Measurements from ENCODE around the gene DYNC1LI2.

The DYNC1LI2 gene

DNA sequence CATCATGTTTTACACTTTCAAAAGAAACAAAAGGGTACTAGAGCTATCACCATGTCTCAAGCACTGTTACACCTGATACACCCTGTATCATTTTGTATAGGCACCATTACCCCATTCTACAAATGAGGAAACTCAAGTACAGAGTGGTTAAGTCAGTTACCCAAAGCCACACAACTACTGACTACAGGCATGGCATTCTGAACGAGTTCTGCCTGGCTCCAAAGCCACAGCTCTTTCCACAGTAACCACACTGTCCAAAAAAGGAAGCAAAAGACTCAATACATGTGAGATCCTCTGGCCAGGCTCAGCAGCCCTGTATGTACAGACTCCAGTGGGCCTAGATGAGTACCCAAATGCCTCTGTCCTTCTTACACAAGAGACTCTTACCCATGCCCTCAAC, 4.7 kb downstream of the DYNC1LI2 start:
- POLR2A ChIA-PET: interaction anchor here (0.6 kb wide), 1 partner anchor 20 kb away, joined by 3 read pairs; no protein-coding TSS in a partner anchor
- peaks cover 58 to 84% of the 10 kb centered on the region in 2 experiments for H3K36me3 ChIP-seq (ENCODE audit: control insufficient read depth in 2 of 2, insufficient read depth in 1 of 2, low read length in 2 of 2)
- no peaks in the 10 kb centered on the region for H3K9me3 ChIP-seq (ENCODE audit: control insufficient read depth, insufficient read depth, low read depth, low read length)
- no peak overlapping the region for H3K4me3 ChIP-seq (ENCODE audit: low read depth, low read length)
- CTCF ChIA-PET: interaction anchor here (0.7 kb wide), 1 partner anchor 17 kb away, joined by 6 read pairs; no protein-coding TSS in a partner anchor
- peaks cover 13% of the 10 kb centered on the region for H3K4me1 ChIP-seq (ENCODE audit: control insufficient read depth, insufficient read depth, low read length)
- no peak for TF ChIP-seq ZBTB48 (tag by site-specific recombination; IDR thresholded peaks at IDR 0.05)
- no peak for TF ChIP-seq ZNF596 (tag by site-specific recombination; IDR thresholded peaks at IDR 0.05)
- no peak for TF ChIP-seq ZNF768 (tag by site-specific recombination; IDR thresholded peaks at IDR 0.05)
- TF ChIP-seq ZNF221 (tag by site-specific recombination; IDR thresholded peaks at IDR 0.05; ENCODE audit: borderline replicate concordance): no peak
- TF ChIP-seq ZNF624 (tag by site-specific recombination; IDR thresholded peaks at IDR 0.05): no peak
- no peak for TF ChIP-seq ZNF521 (tag by site-specific recombination; IDR thresholded peaks at IDR 0.05)
- no peak for TF ChIP-seq ZNF132 (tag by site-specific recombination; IDR thresholded peaks at IDR 0.05; ENCODE audit: borderline replicate concordance)
- no peak for TF ChIP-seq ZNF600 (tag by site-specific recombination; IDR thresholded peaks at IDR 0.05)
- TF ChIP-seq, protein P1, sequence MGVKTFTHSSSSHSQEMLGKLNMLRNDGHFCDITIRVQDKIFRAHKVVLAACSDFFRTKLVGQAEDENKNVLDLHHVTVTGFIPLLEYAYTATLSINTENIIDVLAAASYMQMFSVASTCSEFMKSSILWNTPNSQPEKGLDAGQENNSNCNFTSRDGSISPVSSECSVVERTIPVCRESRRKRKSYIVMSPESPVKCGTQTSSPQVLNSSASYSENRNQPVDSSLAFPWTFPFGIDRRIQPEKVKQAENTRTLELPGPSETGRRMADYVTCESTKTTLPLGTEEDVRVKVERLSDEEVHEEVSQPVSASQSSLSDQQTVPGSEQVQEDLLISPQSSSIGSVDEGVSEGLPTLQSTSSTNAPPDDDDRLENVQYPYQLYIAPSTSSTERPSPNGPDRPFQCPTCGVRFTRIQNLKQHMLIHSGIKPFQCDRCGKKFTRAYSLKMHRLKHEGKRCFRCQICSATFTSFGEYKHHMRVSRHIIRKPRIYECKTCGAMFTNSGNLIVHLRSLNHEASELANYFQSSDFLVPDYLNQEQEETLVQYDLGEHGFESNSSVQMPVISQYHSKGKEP (tag by site-specific recombination; IDR thresholded peaks at IDR 0.05): no peak
- TF ChIP-seq ZNF623 (tag by site-specific recombination; IDR thresholded peaks at IDR 0.05): no peak
- TF ChIP-seq ZNF394 (tag by site-specific recombination; IDR thresholded peaks at IDR 0.05; ENCODE audit: borderline replicate concordance): no peak
- TF ChIP-seq ZBTB20 (tag by site-specific recombination; IDR thresholded peaks at IDR 0.05): no peak
- no peak for TF ChIP-seq ZNF23 (tag by site-specific recombination; IDR thresholded peaks at IDR 0.05; ENCODE audit: borderline replicate concordance)
- TF ChIP-seq WT1 (tag by site-specific recombination; IDR thresholded peaks at IDR 0.05): no peak
- TF ChIP-seq ZNF223 (tag by site-specific recombination; IDR thresholded peaks at IDR 0.05): no peak
- TF ChIP-seq ZNF488 (tag by site-specific recombination; IDR thresholded peaks at IDR 0.05): no peak
- no peak overlapping the region for H3K27ac ChIP-seq (ENCODE audit: extremely low read depth, low read depth, low read length)

- no peaks in the 10 kb centered on the region for H3K9me3 ChIP-seq (ENCODE audit: control insufficient read depth, insufficient read depth, low read depth, low read length)
- no peak overlapping the region for H3K27ac ChIP-seq (ENCODE audit: extremely low read depth, low read depth, low read length)
- POLR2A ChIA-PET: no interaction called here
- peaks cover 19% of the 10 kb centered on the region for H3K4me1 ChIP-seq (ENCODE audit: control insufficient read depth, insufficient read depth, low read length)
- peaks cover 58 to 89% of the 10 kb centered on the region in 2 experiments for H3K36me3 ChIP-seq (ENCODE audit: control insufficient read depth in 2 of 2, insufficient read depth in 1 of 2, low read length in 2 of 2)
- CTCF ChIA-PET: interaction anchor here (0.7 kb wide), 1 partner anchor 18 kb away, joined by 6 read pairs; no protein-coding TSS in a partner anchor
- no peak overlapping the region for H3K4me3 ChIP-seq (ENCODE audit: low read depth, low read length)
- TF ChIP-seq ZNF37A (tag by site-specific recombination; IDR thresholded peaks at IDR 0.05): no peak
- no peak for TF ChIP-seq ZNF169 (tag by site-specific recombination; IDR thresholded peaks at IDR 0.05)
- TF ChIP-seq, protein P2, sequence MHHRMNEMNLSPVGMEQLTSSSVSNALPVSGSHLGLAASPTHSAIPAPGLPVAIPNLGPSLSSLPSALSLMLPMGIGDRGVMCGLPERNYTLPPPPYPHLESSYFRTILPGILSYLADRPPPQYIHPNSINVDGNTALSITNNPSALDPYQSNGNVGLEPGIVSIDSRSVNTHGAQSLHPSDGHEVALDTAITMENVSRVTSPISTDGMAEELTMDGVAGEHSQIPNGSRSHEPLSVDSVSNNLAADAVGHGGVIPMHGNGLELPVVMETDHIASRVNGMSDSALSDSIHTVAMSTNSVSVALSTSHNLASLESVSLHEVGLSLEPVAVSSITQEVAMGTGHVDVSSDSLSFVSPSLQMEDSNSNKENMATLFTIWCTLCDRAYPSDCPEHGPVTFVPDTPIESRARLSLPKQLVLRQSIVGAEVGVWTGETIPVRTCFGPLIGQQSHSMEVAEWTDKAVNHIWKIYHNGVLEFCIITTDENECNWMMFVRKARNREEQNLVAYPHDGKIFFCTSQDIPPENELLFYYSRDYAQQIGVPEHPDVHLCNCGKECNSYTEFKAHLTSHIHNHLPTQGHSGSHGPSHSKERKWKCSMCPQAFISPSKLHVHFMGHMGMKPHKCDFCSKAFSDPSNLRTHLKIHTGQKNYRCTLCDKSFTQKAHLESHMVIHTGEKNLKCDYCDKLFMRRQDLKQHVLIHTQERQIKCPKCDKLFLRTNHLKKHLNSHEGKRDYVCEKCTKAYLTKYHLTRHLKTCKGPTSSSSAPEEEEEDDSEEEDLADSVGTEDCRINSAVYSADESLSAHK (tag by site-specific recombination; IDR thresholded peaks at IDR 0.05): no peak
- TF ChIP-seq ZNF350 (tag by site-specific recombination; IDR thresholded peaks at IDR 0.05): no peak
- TF ChIP-seq, protein P3, sequence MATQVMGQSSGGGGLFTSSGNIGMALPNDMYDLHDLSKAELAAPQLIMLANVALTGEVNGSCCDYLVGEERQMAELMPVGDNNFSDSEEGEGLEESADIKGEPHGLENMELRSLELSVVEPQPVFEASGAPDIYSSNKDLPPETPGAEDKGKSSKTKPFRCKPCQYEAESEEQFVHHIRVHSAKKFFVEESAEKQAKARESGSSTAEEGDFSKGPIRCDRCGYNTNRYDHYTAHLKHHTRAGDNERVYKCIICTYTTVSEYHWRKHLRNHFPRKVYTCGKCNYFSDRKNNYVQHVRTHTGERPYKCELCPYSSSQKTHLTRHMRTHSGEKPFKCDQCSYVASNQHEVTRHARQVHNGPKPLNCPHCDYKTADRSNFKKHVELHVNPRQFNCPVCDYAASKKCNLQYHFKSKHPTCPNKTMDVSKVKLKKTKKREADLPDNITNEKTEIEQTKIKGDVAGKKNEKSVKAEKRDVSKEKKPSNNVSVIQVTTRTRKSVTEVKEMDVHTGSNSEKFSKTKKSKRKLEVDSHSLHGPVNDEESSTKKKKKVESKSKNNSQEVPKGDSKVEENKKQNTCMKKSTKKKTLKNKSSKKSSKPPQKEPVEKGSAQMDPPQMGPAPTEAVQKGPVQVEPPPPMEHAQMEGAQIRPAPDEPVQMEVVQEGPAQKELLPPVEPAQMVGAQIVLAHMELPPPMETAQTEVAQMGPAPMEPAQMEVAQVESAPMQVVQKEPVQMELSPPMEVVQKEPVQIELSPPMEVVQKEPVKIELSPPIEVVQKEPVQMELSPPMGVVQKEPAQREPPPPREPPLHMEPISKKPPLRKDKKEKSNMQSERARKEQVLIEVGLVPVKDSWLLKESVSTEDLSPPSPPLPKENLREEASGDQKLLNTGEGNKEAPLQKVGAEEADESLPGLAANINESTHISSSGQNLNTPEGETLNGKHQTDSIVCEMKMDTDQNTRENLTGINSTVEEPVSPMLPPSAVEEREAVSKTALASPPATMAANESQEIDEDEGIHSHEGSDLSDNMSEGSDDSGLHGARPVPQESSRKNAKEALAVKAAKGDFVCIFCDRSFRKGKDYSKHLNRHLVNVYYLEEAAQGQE (tag by site-specific recombination; IDR thresholded peaks at IDR 0.05): no peak
- no peak for TF ChIP-seq WT1 (tag by site-specific recombination; IDR thresholded peaks at IDR 0.05)
- TF ChIP-seq, protein P4, sequence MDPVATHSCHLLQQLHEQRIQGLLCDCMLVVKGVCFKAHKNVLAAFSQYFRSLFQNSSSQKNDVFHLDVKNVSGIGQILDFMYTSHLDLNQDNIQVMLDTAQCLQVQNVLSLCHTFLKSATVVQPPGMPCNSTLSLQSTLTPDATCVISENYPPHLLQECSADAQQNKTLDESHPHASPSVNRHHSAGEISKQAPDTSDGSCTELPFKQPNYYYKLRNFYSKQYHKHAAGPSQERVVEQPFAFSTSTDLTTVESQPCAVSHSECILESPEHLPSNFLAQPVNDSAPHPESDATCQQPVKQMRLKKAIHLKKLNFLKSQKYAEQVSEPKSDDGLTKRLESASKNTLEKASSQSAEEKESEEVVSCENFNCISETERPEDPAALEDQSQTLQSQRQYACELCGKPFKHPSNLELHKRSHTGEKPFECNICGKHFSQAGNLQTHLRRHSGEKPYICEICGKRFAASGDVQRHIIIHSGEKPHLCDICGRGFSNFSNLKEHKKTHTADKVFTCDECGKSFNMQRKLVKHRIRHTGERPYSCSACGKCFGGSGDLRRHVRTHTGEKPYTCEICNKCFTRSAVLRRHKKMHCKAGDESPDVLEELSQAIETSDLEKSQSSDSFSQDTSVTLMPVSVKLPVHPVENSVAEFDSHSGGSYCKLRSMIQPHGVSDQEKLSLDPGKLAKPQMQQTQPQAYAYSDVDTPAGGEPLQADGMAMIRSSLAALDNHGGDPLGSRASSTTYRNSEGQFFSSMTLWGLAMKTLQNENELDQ (tag by site-specific recombination; IDR thresholded peaks at IDR 0.05; ENCODE audit: low read depth): no peak
- no peak for TF ChIP-seq ZNF629 (tag by site-specific recombination; IDR thresholded peaks at IDR 0.05)
Observed at GRCh38 chr16:66746048-66746447, 5.4 kb downstream of the DYNC1LI2 start.

Data from HEK293 (cell line).